Stimulated activated CD4-positive, alpha-beta T cell treated with anti-CD3 and anti-CD28 coated beads, TNF-alpha, amount 100 ng/mL, for 48 hours (primary cell): ENCODE data around the gene OPHN1.
"Not testable (repeated sequence)": the region's sequence is repeated elsewhere in the genome, so short reads cannot be mapped to it uniquely, and the experiment has no call there.

Source experiments
- DNase-seq, 3 donors: peaks; one replicate each; pipeline ENCODE4 v3.0.0-alpha.2; 2020; ENCODE audit warnings: low read depth in 3 of 3

OPHN1 gene

GRCh38 chrX:68421636-68422035, 11.7 kb downstream of the OPHN1 start:
- no peak for DNase-seq

- no peak for DNase-seq
Observed at GRCh38 chrX:68420559-68420958, 12.7 kb downstream of the OPHN1 start.

- DNase-seq, result no peak
Observed at GRCh38 chrX:68419975-68420374, 13.3 kb downstream of the OPHN1 start.

GRCh38 chrX:68417651-68418050, 15.6 kb downstream of the OPHN1 start:
- no peak for DNase-seq

GRCh38 chrX:68416592-68416991, 16.7 kb downstream of the OPHN1 start:
- DNase-seq, result no peak

GRCh38 chrX:68415316-68415715, 18.0 kb downstream of the OPHN1 start:
- DNase-seq, result no peak

GRCh38 chrX:68413254-68413653, 20.0 kb downstream of the OPHN1 start:
- DNase-seq, result no peak

- no peak for DNase-seq
Observed at GRCh38 chrX:68411729-68412128, 21.6 kb downstream of the OPHN1 start.

GRCh38 chrX:68409194-68409593, 24.1 kb downstream of the OPHN1 start:
- no peak for DNase-seq

- no peak for DNase-seq
Observed at GRCh38 chrX:68403522-68403921, 29.8 kb downstream of the OPHN1 start.

- no peak for DNase-seq
Observed at GRCh38 chrX:68403038-68403437, 30.3 kb downstream of the OPHN1 start.

GRCh38 chrX:68402094-68402493, 31.2 kb downstream of the OPHN1 start:
- DNase-seq, result no peak

- no peak for DNase-seq
Observed at GRCh38 chrX:68398291-68398690, 35.0 kb downstream of the OPHN1 start.

GRCh38 chrX:68396953-68397352, 36.3 kb downstream of the OPHN1 start:
- no peak for DNase-seq

- DNase-seq, result not testable (repeated sequence)
Observed at GRCh38 chrX:68389419-68389960, 43.8 kb downstream of the OPHN1 start.

- DNase-seq, result no peak
Observed at GRCh38 chrX:68387776-68388175, 45.5 kb downstream of the OPHN1 start.

- no peak for DNase-seq
Observed at GRCh38 chrX:68383540-68383939, 49.8 kb downstream of the OPHN1 start.

GRCh38 chrX:68377579-68377978, 55.7 kb downstream of the OPHN1 start:
- not testable (repeated sequence) for DNase-seq

GRCh38 chrX:68376373-68376772, 56.9 kb downstream of the OPHN1 start:
- DNase-seq, result no peak

- DNase-seq, result no peak
Observed at GRCh38 chrX:68375803-68376202, 57.5 kb downstream of the OPHN1 start.

GRCh38 chrX:68372665-68373064, 60.6 kb downstream of the OPHN1 start:
- DNase-seq, result no peak

GRCh38 chrX:68369559-68369958, 63.7 kb downstream of the OPHN1 start:
- no peak for DNase-seq

GRCh38 chrX:68365341-68365740, 68.0 kb downstream of the OPHN1 start:
- DNase-seq, result no peak

- no peak for DNase-seq
Observed at GRCh38 chrX:68363984-68364383, 69.3 kb downstream of the OPHN1 start.
